ENCODE measurements around the gene TSPAN32.

The TSPAN32 gene

DNA sequence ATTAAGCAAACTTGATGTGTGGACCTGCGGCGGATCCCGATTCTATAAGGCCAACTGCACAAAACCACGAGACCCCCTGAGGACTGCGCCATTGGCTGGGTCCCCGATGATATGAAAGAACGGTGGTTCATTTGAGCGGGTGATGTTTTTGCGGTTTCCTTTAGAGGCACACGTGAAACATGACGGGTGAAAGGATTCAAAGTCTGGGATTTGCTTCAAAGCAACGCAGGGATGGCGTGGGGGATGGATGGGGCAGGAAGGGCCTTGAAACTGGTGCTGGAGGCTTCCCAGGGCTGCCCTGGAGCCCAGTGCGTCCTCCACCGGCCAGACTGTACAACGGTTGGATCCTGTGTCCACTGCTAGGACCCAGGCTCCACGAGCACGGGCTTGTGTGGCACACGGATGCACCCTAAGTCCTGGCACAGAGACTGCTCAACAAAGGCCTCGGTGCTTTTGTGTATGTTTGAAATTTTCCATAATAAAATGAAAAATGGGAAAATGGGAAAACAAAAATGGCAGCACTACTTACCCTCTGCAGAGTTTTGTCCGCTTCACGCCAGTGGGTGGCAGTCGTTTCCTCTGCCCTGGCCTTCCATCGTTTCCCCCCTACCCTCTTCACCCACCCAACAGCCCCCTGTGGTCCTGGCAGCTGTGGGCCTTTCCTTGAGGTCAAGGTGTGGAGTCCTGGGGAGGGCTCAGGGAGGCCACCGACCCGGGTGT is 35.1 kb upstream of the TSPAN32 start:
- in situ Hi-C loops (cut with MboI; ENCODE audit: low sequenced_read_pairs), result no loop called here

GRCh38 chr11:2267306-2267850 is 34.4 kb upstream of the TSPAN32 start:
- in situ Hi-C loops (cut with MboI; ENCODE audit: low sequenced_read_pairs), result no loop called here

DNA sequence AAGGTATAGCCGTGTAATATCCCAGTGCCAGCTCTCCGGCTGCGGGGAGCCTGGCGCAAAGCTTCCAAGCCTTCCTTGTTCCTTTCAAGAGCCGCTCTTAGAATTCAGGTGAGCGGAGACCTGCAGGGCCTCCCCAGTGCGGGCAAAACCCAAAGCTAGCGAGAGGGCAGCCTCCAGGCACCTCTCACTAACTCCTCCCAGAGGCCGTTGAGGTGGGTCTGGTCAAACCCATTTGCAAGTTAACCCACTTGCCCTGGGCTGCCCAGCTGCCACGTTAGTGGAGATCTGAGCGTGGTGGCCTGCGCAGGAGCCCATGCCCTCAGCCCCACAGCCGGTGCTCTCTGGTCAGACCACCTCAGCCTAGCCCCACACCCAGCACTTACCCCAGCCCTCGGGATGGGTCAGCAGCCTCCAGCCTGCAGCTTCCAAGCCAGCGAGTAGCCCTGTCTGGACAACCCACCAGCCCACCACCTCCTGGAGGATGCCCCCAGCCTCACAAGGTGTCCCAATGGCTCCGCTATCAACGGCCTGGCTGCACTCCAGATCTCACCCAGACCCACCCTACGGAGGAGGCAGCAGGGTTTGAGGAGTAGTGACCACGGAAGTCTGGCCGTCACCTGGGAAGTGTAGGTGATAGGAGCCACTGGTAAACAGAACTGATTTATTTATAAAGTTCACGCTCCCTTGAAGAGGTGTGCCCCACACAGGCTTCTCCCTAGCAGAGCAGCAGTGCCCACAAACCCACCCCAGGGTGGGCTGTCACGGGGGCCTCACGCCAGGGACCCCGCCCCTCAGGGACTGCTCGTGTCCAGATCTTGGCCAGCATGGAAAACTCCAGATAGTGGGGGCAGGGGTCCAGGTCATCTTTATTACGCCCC is 33.7 kb upstream of the TSPAN32 start:
- in situ Hi-C loops (cut with MboI; ENCODE audit: low sequenced_read_pairs), result no loop called here

DNA sequence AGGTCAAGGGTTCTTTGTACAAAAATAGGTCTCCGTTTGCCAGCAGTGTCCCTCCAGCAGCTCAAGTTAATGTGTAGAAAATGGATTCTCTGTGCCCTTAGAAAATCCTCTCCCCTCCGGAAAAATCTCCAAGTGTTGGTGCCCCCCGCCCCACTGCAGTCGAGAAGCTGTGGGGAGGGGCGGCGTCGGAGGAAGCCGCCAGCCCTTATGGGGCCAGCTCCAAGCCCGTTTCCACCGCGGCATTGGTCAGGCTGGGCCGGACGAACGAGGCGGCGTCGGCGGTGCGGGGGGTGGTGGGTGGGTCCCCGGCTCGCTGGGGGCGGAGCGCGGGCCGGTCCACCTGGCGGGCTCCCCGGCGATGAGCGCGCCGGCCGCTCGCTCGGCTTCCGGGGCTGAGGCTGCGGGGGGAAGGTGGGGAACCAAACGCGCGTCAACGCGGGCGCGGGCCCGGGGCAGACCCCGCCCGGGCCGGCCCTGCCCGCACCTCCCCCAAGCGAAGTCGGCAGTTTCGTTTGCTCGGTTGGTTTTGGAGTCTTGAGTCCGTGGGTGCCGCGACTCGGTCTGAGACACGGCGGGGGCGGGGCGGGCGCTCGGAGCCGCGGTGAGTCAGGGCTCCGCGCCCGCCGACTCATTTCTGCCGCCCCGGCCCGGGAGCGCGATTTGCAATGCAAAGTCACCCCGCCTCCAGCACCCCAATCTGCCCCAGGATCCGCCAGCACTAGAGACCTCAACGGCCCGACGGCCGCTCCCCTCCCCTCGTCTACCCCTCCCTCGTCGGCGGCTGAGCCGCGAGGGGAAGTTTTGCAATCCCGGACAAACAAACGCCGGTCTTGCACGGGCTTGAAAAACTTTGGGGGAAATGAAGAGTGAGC is 32.8 kb upstream of the TSPAN32 start:
- in situ Hi-C loops (cut with MboI; ENCODE audit: low sequenced_read_pairs), result no loop called here

- in situ Hi-C loops (cut with MboI; ENCODE audit: low sequenced_read_pairs), result no loop called here
Measured at GRCh38 chr11:2269601-2270321, 32.1 kb upstream of the TSPAN32 start.

GRCh38 chr11:2270322-2271076 is 31.3 kb upstream of the TSPAN32 start, which contains the start of gene ASCL2:
Gene ASCL2 (minus strand): TSS chr11:2270588. CDS start chr11:2270332, 256 bp downstream.
- in situ Hi-C loops (cut with MboI; ENCODE audit: low sequenced_read_pairs), result no loop called here

GRCh38 chr11:2271077-2271326 is 30.8 kb upstream of the TSPAN32 start:
- in situ Hi-C loops (cut with MboI; ENCODE audit: low sequenced_read_pairs), result no loop called here

- in situ Hi-C loops (cut with MboI; ENCODE audit: low sequenced_read_pairs), result no loop called here
Measured at GRCh38 chr11:2271327-2272227, 30.2 kb upstream of the TSPAN32 start.

GRCh38 chr11:2272228-2272945 is 29.4 kb upstream of the TSPAN32 start:
- in situ Hi-C loops (cut with MboI; ENCODE audit: low sequenced_read_pairs), result no loop called here

GRCh38 chr11:2272946-2273280 is 28.9 kb upstream of the TSPAN32 start:
- in situ Hi-C loops (cut with MboI; ENCODE audit: low sequenced_read_pairs), result no loop called here

GRCh38 chr11:2273311-2273710 is 28.5 kb upstream of the TSPAN32 start:
- in situ Hi-C loops (cut with MboI; ENCODE audit: low sequenced_read_pairs), result no loop called here

GRCh38 chr11:2273771-2274170 is 28.0 kb upstream of the TSPAN32 start:
- in situ Hi-C loops (cut with MboI; ENCODE audit: low sequenced_read_pairs), result no loop called here

- in situ Hi-C loops (cut with MboI; ENCODE audit: low sequenced_read_pairs), result no loop called here
Measured at GRCh38 chr11:2275334-2276279, 26.2 kb upstream of the TSPAN32 start.

DNA sequence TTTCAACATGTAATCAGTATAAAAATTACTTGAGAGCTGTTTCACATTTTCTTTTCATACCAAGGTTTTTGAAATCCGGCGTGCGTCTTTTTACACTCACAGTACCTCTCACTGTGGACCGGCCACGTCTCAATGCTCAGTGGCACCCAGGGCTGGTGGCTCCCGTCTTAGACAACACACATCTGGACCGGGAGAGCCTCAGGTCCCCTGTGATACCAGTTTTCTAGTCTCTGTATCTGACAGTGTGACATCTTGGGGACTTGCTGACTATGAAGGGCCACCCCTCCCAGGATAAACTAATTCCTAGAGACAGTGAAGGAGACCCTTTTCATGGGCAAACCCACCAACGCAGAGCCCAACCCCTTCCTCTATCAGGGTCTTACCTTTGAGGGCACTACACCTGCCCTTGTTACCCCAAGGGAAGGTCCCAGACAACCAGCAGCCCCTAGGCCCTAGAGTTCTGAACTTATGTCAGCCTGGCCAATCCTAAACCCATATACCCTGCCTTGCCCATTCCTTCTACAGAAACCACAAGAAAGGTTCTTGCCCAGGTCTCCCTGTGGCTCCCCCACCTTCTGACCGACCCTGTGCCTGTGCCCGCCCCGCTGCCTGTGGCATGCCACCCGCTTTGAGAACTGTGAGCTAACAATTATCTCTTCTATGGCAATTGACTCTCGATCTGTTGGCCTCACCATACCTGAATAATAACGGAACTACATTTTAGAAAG is 25.4 kb upstream of the TSPAN32 start:
- in situ Hi-C loops (cut with MboI; ENCODE audit: low sequenced_read_pairs), result no loop called here

DNA sequence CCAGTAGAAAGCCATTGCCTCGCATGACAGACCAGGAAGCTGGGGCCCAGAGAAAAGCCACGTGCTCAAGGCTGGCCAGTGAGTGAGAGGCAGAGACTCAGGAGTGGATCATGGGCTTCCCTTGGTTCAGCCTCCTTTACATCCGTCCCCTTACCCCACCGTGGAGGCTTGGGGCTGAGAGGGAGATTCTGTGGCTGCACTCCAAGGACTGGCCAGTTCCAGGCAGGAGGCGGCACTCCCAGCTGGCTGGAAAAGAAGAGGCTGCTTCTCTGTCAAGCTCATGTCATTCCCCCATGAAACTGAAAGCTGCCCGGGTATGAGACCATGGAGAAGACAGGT is 24.8 kb upstream of the TSPAN32 start:
- in situ Hi-C loops (cut with MboI; ENCODE audit: low sequenced_read_pairs), result no loop called here

DNA sequence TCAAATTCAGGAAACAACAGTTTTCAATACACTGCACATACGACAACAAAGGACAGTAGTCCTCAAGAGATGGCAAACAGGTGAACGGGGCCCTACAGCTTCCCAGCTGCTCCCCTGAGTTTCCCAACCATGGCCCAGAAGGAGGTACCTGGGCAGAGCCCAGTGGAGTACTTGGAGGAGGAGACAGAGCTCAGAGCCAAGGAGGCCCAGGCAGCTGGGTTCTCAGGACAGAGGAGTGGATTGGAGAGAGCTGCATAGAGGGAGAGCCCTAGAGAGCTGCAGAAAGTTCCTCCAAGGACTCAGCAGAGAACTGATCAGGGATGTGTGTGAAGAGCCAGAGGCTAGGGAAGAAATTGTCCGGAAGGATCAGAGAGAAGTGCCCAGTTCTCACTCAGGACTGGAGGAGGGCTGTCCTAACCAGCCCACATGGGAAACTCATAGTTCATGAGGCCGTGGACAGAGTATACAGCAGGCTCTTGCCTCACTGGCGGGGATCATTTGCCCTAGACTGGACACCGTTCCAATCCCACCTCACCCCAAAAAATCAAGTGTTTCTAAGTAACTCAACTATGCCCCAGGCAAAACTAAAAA is 23.8 kb upstream of the TSPAN32 start:
- in situ Hi-C loops (cut with MboI; ENCODE audit: low sequenced_read_pairs), result no loop called here

All from HL-60/S4 treated with phorbol 12-myristate 13-acetate at 8.2 ng/mL for 4 days and 3 days (cell line).